OCI-M1 (cell line): ENCODE measurements around the gene SPTBN4.
"Not testable (repeated sequence)": the region's sequence is repeated elsewhere in the genome, so short reads cannot be mapped to it uniquely, and the experiment has no call there.

Experiments used
- DNase-seq: peaks from one replicate; lab custom pipeline; 2025; lab: John Stamatoyannopoulos, UW

The SPTBN4 gene

DNA sequence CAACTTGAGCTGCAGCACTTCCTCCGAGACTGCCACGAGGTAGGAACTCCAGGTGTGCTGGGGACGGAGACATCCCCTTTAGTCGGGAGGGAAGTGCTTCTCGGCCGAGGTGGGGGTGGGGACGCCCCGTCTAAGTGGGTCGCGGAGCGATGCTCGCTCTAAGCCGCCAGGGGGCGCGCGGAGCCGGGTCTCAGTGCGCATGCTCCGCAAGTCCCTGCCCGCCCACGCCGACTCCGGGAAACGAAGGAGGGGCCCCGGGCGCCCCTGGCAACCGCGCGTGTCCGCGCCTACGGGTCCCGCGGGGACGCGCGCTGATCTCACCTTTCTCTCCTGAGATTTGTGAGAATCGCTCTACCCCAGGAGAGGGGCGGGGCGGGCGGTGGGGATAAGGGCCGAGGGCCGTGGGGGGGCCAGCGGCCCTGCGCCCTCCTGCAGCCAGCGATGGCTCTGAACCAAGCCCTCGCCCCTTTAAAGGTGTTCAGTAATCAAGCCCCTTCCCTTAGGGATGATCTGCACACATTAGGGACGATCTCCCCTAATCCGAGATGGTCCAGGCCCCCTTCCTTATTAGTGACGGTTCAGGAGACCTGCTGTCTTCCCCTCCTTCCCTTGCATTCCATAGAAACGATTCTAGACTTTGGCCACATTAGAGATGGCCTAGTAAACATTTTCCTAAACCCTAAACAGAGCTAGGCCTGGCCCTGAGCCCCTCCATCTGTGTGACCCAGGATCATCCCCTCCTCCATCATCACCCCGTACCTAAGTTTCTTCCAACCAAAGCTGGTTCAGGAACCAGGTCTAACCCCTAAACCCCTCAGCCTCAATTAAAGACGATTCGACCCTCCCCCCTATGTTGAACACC is 62.5 kb downstream of the SPTBN4 start:
- DNase-seq, result peak; percentile 92

DNA sequence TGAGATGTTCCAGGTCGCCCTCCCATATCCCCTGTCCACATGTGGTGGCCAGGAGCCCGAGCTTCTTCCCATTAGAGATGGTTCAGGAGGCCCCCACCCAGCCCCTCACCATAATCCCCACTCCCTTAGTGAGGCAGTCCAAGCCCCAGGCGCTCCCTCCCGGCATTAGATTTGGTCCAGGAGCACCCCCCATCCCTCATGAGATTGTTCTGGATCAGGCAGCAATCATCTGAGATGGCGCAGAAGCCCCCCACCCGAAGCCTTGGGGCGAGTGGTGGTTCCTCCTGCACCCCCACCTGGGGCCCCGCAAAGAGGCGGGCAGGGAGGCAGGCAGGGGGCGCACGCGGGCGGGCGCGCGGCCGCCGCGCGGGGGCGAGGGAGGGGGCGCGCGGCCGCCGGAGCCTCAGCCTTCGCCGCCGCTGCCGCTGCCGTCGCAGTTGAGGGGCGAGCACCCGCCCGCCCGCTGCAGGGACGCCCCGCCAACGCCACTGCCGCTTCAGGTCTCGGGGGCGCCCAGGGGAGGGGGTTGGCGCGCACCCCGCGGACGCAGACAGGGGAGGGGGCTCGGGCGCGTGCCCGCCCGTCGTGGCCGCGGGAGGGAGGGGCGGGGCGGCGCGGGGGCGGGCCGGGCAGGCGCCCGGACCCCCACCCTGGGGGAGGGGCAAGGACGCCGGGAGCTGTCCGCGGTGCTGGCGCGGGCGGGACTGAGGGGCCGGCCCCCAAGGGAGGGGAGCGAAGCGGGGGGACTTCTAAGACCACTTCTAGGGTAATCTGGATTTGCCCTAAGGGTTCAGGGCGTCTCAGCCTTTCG is 63.5 kb downstream of the SPTBN4 start:
- peak; percentile 60 for DNase-seq

DNA sequence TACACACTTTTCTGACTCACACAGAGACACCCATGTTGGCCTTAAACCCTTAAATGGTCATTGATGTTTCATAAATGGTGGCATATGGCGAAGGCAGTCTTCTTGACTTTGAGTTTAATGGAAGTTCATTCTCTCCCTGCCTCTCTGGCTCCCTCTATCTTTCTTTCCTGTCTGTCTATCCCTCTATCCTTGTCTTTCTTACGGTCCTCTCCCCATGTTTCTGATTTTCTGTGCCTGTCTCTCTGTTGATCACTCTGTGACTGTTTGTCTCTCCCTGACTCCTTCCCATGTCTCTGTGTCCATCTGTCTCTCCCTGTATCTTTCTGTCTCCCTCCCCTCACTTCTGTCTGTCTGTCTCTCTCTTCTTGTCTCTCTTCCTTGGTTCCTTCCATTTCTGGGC is 66.7 kb downstream of the SPTBN4 start:
- no peak for DNase-seq

DNA sequence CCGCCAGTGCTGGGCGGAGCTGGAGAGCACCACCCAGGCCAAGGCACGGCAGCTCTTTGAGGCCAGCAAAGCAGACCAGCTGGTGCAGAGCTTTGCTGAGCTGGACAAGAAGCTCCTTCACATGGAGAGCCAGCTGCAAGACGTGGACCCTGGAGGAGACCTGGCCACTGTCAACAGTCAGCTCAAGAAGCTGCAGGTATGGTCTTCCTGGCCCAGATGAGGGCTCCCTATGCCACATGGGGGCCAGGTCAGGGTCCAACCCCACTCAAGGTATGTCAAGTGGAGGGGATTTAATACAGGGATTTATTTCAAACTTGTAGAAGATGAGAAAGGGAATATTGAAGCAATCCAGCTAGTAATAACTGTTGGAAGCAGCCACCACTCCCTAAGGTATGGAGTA is 67.3 kb downstream of the SPTBN4 start:
- no peak for DNase-seq

DNA sequence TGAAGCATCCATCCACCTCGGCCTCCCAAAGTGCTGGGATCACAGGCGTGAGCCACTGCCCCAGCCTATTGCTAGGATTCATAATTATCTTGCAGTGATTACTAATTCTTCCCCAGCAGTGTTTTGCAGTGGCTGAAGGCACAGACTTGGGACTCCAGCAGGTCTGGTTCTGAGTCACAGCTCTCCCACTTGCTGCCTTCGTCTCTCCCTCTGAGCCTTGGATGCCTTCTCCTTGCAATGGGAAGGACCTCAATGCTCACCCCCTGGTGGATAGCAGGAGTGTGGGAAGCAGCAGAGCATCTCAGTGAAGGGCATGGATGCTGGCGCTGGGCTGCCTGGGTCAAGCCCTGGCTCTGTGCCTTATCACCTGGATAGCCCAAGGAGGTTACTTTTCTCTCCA is 72.3 kb downstream of the SPTBN4 start:
- no peak for DNase-seq

DNA sequence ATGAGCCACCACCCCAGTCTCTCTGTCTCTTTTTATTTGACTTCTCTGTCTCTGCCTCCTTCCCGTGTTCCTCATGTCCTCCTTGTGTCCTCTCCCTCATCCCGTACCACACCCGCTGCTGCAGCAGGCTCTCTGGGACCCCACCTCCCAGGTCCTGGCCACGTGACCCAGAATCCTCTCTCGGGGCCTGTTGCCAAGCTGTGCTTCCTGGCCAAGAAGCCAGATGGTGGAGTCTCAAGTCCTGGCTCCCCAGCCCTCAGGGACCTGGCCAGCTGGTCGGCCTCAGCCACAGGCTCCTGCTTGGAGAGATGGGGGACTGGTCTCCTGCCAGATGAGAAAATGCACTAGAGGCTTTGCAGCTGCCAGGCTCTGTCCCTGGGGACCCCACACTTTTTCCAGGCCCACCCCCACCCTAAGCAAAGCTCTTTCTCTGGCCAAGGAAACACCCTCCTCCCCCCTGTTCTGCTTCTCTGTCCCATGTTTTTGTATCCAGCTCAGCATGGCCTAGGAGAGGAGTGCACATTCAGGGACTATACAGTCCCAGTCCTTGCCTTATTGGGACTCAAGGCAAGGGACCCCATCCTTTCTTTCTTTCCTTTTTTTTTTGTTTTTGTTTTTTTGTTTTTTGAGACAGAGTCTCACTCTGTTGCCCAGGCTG is 75.5 kb downstream of the SPTBN4 start:
- DNase-seq, result no peak

DNA sequence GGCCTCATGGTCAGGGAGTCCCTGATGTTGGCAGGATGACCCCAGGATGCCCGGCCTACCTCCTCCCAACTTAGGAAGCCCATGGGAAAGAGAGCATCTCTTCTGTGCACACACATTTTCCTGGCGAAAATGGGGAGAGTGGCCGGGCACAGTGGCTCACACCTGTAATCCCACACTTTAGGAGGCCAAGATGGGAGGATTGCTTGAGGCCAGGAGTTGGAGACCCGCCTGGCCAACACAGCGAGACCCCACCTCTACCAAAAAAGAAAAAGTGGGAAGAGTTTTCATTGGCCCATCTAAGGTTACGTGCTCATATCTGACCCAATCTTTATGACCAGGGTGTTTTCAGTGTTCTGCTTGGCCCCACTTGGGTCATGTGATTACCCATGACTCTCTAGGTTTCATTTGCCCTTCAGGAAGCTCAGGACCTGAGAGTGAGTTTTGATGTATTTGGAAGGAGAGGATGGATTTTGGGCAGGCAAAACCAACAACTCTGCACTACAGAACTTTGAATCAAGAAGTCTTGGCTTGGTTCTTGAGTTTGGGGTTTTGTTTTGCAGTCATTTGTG is 76.3 kb downstream of the SPTBN4 start:
- no peak for DNase-seq

DNA sequence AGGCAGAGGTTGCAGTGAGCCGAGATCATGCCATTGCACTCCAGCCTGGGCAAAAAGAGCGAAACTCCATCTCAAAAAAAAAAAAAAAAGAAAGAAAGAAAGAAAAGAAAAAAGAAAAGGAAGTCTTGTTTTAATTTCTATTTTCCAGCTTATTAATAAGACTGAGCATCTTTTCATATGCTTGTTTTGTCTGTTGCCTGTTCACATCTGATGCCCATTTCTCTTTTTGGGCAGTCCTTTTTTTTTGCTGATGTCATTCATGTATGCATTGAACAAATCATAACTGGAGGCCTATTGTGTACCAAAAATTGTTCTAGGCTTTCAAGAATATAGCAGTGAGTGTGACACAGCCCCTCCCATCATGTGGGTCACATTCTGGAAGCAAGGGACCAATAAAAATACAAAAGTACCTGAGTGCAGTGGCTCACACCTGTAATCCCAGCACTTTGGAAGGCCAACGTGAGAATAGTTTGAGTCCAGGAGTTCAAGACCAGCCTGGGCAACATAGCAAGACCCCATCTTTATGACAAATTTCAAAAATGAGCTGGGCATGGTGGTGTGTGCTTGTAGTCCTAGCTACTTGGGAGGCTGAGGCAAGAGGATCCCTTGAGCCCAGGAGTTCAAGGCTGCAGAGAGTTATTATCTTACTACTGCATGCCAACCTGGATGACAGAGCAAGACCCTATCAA is 79.5 kb downstream of the SPTBN4 start:
- not testable (repeated sequence) for DNase-seq

DNA sequence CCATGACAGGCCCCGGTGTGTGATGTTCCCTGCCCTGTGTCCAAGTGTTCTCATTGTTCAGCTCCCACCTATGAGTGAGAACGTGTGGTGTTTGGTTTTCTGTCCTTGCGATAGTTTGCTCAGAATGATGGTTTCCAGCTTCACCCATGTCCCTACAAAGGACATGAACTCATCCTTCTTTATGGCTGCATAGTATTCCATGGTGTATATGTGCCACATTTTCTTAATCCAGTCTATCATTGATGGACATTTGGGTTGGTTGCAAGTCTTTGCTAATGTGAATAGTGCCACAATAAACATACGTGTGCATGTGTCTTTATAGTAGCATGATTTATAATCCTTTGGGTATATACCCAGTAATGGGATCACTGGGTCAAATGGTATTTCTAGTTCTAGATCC is 80.4 kb downstream of the SPTBN4 start:
- not testable (repeated sequence) for DNase-seq

DNA sequence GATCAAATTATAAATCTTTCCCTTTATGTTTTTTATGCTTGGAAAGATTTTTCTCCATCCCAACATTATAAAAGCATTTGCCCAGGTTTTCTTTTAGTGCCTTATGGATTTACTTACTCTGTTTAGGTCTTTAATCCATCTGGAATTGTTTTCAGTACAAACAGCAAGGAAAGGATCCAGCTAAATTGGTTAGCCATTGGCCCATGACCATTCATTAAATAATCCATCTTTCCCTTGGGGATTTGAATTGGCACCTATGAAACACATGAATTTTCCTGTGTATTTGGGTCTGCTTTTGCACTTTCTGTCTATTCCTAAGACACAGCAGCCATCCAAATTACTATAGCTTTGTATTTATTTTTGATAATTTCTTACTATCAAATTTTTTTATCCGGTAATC is 81.0 kb downstream of the SPTBN4 start:
- no peak for DNase-seq

DNA sequence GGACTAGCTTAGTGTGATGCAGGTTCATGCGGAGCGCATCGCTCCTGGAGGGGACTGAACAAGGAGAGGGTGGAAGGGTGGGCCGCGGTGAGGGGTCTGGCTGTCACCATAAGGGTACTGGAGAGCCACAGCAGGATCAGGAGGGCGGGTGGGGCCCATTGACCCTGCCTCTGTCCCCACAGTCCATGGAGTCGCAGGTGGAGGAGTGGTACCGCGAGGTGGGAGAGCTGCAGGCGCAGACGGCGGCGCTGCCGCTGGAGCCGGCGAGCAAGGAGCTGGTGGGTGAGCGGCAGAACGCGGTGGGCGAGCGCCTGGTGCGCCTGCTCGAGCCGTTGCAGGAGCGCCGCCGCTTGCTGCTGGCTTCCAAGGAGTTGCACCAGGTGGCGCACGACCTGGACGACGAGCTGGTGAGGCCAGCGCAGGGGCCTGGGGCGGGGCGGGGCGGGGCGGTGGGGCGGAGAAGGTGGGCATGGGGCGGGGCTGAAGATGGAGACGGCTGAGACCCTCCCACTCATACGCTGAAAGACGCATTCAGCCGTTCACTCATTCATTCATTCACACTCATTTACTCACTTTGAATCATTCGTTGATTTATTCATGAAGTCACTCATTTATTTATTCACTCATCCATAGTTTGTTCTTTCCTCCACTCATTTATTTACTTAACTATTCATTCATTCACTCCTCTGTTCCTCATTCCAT is 82.4 kb downstream of the SPTBN4 start:
- DNase-seq, result no peak

DNA sequence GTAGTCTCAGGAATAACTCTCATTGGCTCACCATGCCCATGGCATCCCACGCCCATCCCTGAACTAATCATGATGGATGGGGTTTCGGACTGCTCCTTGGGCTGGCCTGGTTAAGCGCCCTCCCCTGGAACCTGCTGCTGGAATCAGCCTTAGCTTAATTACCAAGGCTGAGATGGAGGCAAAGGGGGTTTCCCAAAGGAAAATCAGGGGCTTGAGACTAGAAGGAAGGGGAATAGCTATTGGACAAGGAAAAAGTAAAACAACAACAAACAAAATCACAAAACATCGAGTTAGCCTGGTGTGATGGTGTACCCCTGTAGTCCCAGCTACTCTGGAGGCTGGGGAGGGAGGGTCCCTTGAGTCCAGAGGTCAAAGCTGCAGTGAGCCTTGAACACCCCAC is 84.2 kb downstream of the SPTBN4 start:
- DNase-seq, result no peak

DNA sequence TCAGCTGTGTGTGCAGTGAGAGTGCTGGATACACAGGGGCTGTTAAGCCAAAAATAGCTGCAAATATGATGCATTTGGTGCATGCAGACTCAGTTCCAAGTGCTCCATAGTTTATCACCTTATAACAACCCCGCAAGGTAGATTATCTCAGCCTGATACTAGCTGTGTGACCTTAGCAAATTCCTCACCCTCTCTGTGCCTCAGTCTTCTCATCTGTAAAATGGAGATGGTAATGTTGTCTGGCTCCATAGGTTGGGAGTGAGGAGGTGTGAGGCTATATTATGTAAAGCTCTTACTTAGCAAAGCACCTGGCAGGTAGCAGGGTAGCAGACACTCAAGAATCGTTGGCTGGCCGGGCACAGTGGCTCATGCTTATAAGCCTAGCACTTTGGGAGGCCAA is 86.0 kb downstream of the SPTBN4 start:
- DNase-seq, result no peak

DNA sequence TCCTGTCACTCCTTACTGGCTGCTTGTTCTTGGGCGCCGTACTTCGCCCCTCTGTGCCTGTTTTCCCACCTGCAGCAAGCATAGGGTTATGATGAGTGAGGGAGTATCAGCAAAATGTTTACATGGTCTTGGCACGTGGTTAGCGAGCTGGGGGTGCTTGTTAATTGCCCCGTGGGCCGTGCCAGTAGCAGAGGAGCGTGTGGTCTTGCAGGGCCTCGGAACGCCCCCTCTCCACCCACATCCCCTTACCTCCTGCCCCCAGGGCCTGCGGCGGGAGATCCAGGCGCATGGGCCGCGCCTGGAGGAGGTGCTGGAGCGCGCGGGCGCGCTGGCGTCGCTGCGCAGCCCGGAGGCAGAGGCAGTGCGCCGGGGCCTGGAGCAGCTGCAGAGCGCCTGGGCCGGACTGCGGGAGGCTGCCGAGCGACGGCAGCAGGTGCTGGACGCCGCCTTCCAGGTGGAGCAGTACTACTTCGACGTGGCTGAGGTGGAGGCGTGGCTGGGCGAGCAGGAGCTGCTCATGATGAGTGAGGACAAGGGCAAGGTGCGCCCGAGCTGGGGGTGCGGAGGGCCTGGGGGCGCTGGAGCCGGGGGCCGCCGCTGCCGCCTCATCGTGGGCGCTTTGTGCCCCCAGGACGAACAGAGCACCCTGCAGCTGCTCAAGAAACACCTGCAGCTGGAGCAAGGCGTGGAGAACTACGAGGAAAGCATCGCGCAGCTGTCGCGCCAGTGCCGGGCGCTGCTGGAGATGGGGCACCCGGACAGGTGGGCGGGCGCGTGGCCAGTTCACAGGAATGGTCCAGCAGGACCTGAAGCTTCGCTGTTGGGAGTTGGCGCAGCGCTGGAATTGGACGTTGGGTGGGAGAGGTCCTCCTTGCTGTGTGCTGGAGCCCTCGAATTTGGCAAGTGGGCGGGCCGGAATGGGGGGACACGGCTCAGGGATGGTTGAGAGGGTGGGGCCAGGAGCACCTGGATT is 87.4 kb downstream of the SPTBN4 start:
- DNase-seq, result no peak

DNA sequence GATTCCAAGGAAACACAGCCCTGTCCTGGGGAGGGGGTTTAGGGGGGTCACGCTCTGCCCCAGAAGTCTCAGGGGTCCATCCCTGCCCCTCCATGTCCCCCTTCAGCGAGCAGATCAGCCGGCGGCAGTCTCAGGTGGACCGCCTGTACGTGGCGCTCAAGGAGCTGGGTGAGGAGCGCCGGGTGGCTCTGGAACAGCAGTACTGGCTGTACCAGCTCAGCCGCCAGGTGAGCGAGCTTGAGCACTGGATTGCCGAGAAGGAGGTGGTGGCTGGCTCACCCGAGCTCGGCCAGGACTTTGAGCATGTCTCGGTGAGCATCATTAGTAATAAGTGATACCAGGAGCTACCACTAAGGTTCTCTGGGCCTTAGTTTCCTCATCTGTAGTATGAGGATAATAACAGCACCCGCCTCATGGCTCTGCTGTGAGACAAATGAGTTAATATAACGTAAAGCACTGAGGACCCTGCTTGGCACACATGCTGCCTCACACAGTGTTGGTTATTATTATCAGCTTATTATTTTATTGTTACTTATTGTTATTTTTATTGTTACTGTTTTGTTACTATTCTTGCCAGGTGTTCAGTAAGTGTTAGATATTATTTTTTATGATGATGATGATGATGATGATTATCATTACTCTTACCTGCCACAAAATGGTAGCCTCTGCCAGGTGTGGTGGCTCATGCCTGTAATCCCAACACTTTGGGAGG is 89.3 kb downstream of the SPTBN4 start:
- DNase-seq, result no peak

DNA sequence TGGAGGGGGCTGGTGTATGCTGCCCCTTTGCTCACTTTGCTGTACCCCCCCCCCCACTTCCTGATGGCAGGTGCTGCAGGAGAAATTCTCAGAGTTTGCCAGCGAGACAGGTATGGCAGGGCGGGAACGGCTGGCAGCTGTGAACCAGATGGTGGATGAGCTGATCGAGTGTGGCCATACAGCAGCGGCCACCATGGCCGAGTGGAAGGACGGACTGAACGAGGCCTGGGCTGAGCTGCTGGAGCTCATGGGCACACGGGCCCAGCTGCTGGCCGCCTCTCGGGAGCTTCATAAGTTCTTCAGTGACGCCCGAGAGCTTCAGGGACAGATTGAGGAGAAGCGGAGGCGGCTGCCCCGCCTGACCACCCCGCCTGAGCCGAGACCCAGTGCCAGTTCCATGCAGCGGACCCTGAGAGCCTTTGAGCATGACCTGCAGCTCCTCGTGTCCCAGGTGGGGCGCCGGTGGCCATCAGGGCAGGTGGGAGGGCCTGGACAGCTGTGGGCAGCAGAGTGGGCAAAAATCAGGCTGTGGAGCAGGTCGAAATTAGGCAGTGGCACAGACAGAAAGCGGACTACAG is 90.2 kb downstream of the SPTBN4 start:
- no peak for DNase-seq

DNA sequence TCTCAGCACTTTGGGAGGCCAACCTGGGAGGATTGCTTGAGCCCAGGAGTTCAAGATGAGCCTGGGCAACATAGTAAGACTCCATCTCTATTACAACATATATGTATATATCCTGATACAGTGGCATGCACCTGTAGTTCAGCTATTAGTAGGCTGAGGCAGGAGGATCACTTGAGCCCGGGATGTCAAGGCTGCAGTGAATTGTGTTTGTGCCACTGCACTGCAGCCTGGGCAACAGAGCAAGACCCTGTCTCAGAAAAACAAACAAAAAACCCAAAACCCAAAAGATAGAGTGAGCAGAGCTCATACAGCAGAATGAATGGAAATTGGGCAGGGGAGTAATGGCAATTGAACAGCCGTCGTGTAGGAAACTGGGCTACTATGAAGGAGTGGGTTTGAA is 92.6 kb downstream of the SPTBN4 start:
- no peak for DNase-seq

DNA sequence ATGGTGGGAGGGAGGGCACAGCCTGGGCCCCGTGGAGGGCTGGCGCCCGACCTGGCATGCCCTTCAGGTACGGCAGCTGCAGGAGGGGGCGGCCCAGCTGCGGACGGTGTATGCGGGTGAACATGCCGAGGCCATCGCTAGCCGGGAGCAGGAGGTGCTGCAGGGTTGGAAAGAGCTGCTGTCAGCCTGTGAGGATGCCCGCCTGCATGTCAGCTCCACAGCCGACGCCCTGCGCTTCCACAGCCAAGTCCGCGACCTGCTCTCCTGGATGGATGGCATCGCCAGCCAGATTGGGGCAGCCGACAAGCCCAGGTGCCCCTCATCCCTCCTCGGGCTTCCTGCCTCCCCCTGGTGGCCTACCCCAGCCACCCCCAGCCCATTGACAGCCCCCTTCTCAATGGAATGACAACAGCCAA is 93.3 kb downstream of the SPTBN4 start:
- no peak for DNase-seq

DNA sequence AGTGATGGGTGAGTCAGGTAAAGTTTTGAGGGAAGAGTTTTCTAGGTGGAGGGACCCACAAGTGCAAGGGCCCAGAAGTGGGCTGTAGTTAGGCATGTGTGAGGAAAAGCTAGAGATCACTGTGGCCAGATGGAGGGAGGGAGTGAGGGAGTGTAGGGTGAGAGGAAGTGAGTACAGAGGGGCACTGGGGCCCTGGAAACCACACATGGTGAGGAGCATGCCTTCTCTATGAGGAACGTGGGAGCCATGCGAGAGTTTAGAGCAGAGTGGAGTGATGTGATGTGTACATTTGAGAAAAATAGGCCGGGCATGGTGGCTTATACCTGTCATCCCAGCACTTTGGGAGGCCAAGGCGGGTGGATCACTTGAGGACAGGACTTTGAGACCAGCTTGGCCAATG is 95.1 kb downstream of the SPTBN4 start:
- no peak for DNase-seq
